ENCODE measurements around the gene RTN1. TPM values are rescaled to one million over a fixed set of nuclear protein-coding genes. Genes with fewer than 3 reads are reported as not detected.

RTN1 gene
- total and polyA plus RNA-seq, 2 of the 8 experiments (the other 6 are each of a cell fraction or from before 2014, with no cell fraction given): 2.8 to 4.9 TPM

GRCh38 chr14:59897757-59898383 is 27.3 kb upstream of the RTN1 start (continued):
- TF ChIP-seq CHD7 (IDR thresholded peaks at IDR 0.05; ENCODE audit: insufficient replicate concordance, low read length): no peak
- no peak for TF ChIP-seq EGR1 (IDR thresholded peaks at IDR 0.05; ENCODE audit: borderline replicate concordance, low read depth, low read length)

All from H1 (cell line).